ENCODE results near the gene LPIN1.

Gene LPIN1

GRCh38 chr2:11746376-11746806 lies at the start of gene LPIN1:
TSS of gene LPIN1 (plus strand) at chr2:11746632. CDS start at chr2:11765542, 18,910 bp downstream.
- DNase-seq = no peak

GRCh38 chr2:11696736-11697102 lies 49.7 kb upstream of the LPIN1 start:
- no peak for DNase-seq

- no peak for DNase-seq
Observed at GRCh38 chr2:11697103-11697871, 49.1 kb upstream of the LPIN1 start.

GRCh38 chr2:11698009-11698922 lies 48.2 kb upstream of the LPIN1 start:
- no peak for DNase-seq

- no peak for DNase-seq
Observed at GRCh38 chr2:11699686-11700670, 46.5 kb upstream of the LPIN1 start.

- no peak for DNase-seq
Observed at GRCh38 chr2:11701206-11701605, 45.2 kb upstream of the LPIN1 start.

- DNase-seq = no peak
Observed at GRCh38 chr2:11701751-11702301, 44.6 kb upstream of the LPIN1 start.

- no peak for DNase-seq
Observed at GRCh38 chr2:11702946-11703345, 43.5 kb upstream of the LPIN1 start.

GRCh38 chr2:11703700-11704099 lies 42.7 kb upstream of the LPIN1 start:
- DNase-seq = no peak

- DNase-seq = no peak
Observed at GRCh38 chr2:11705063-11705462, 41.4 kb upstream of the LPIN1 start.

- no peak for DNase-seq
Observed at GRCh38 chr2:11705711-11706110, 40.7 kb upstream of the LPIN1 start.

- no peak for DNase-seq
Observed at GRCh38 chr2:11708106-11708505, 38.3 kb upstream of the LPIN1 start.

- DNase-seq = no peak
Observed at GRCh38 chr2:11709293-11709692, 37.1 kb upstream of the LPIN1 start.

- DNase-seq = no peak
Observed at GRCh38 chr2:11710210-11710609, 36.2 kb upstream of the LPIN1 start.

- DNase-seq = no peak
Observed at GRCh38 chr2:11710632-11711353, 35.6 kb upstream of the LPIN1 start.

GRCh38 chr2:11711354-11711716 lies 35.1 kb upstream of the LPIN1 start:
- DNase-seq = no peak

GRCh38 chr2:11711751-11712150 lies 34.7 kb upstream of the LPIN1 start:
- no peak for DNase-seq

- DNase-seq = no peak
Observed at GRCh38 chr2:11712866-11713265, 33.6 kb upstream of the LPIN1 start.

- no peak for DNase-seq
Observed at GRCh38 chr2:11713815-11714214, 32.6 kb upstream of the LPIN1 start.

GRCh38 chr2:11715987-11716652 lies 30.3 kb upstream of the LPIN1 start:
- no peak for DNase-seq

- DNase-seq = no peak
Observed at GRCh38 chr2:11716689-11717321, 29.6 kb upstream of the LPIN1 start.

Data from NCI-H1436 treated with DMSO at 0.1 percent for 48 hours (cell line).